GM12878 (cell line): ENCODE data around the gene TMEM52.

Experiments
- CEBPB ChIP-seq, 2 experiments: fragments of 150-350 bp in 1 of 2; IDR thresholded peaks; 2 replicates each; pipeline ENCODE4 v1.6.1; 2012 to 2014; ENCODE audit warnings: low read depth in 2 of 2, low read length in 2 of 2, borderline replicate concordance in 1 of 2, inconsistent platforms in 1 of 2
- CTCF ChIP-seq, 3 experiments: IDR thresholded peaks in 2 of 3; conservative IDR thresholded peaks in 1 of 3; 2 replicates each; pipeline ENCODE4 v1.5.1; 2011; ENCODE audit warnings: low read depth in 3 of 3, low read length in 3 of 3, mild to moderate bottlenecking in 3 of 3, control low read depth in 2 of 3, moderate library complexity in 2 of 3, inconsistent platforms in 1 of 3, mixed read lengths in 1 of 3; ENCODE audit not compliant: control insufficient read depth in 2 of 3, insufficient read depth in 1 of 3; ENCODE audit errors: extremely low read depth in 1 of 3
- EP300 ChIP-seq, 2 experiments: fragments of 150-350 bp in 1 of 2; IDR thresholded peaks; 2 replicates each; pipeline ENCODE4 v1.6.1; 2011 to 2012; ENCODE audit warnings: low read depth in 2 of 2, low read length in 2 of 2, borderline replicate concordance in 1 of 2, improper control_type of control experiment in 1 of 2, inconsistent platforms in 1 of 2; ENCODE audit not compliant: control insufficient read depth in 1 of 2
- HCFC1 ChIP-seq: fragments of 150-350 bp; IDR thresholded peaks from 2 replicates; pipeline ENCODE4 v1.6.1; 2014; ENCODE audit warnings: low read length
- HDAC2 ChIP-seq: fragments of 200-600 bp; sonication (generic); IDR thresholded peaks from 2 replicates; pipeline ENCODE4 v1.6.1; 2017
- MLLT1 ChIP-seq: fragments of 450-650 bp; IDR thresholded peaks from 2 replicates; pipeline ENCODE4 v1.6.1; 2016; ENCODE audit warnings: mild to moderate bottlenecking
- NRF1 ChIP-seq: conservative IDR thresholded peaks from 2 replicates; pipeline ENCODE4 v1.6.1; 2011; ENCODE audit warnings: mild to moderate bottlenecking, low read depth, low read length, improper control_type of control experiment
- PML ChIP-seq: IDR thresholded peaks from 2 replicates; pipeline ENCODE4 v1.6.1; 2012; ENCODE audit warnings: low read length, inconsistent platforms
- POLR2A ChIP-seq: IDR thresholded peaks from 2 replicates; pipeline ENCODE4 v1.6.1; 2011; ENCODE audit warnings: low read depth, mild to moderate bottlenecking, low read length
- SPI1 ChIP-seq: IDR thresholded peaks from 2 replicates; pipeline ENCODE4 v1.6.1; 2011; ENCODE audit warnings: low read depth, mild to moderate bottlenecking, low read length, moderate library complexity, borderline replicate concordance; ENCODE audit not compliant: insufficient read depth
- ZBTB4 ChIP-seq: fragments of 450-650 bp; formaldehyde crosslinking; IDR thresholded peaks from 2 replicates; pipeline ENCODE4 v1.4.0; 2022; ENCODE audit warnings: mild to moderate bottlenecking, moderate library complexity
- ZNF384 ChIP-seq: IDR thresholded peaks from 2 replicates; pipeline ENCODE4 v1.6.1; 2012; ENCODE audit warnings: low read depth, mild to moderate bottlenecking, low read length, improper control_type of control experiment, borderline replicate concordance
- ZSCAN29 ChIP-seq: fragments of 450-650 bp; IDR thresholded peaks from 2 replicates; pipeline ENCODE4 v1.6.1; 2017; ENCODE audit warnings: mild to moderate bottlenecking, moderate library complexity

- TF ChIP-seq CTCF (IDR thresholded peaks at IDR 0.05 in 2 of 3, conservative IDR thresholded peaks at IDR 0.05 in 1 of 3; ENCODE audit: control insufficient read depth in 2 of 3, extremely low read depth in 1 of 3, insufficient read depth in 1 of 3, low read depth in 3 of 3, low read length in 3 of 3) = no peak
- no peak for TF ChIP-seq MLLT1
- no peak for TF ChIP-seq ZNF384
- TF ChIP-seq ZBTB4 (CRISPR knock-in tag) = no peak
- no peak for TF ChIP-seq HCFC1
- peak; percentile 65; the same call in 1 of the 2 replicates for TF ChIP-seq SPI1
- no peak for TF ChIP-seq PML
- no peak for TF ChIP-seq EP300 (IDR thresholded peaks at IDR 0.05; ENCODE audit: borderline replicate concordance in 1 of 2, control insufficient read depth in 1 of 2, low read depth in 2 of 2, low read length in 2 of 2)
- TF ChIP-seq CEBPB (IDR thresholded peaks at IDR 0.05; ENCODE audit: borderline replicate concordance in 1 of 2, low read depth in 2 of 2, low read length in 2 of 2) = no peak
- no peak for TF ChIP-seq ZSCAN29
- TF ChIP-seq POLR2A = no peak
- no peak for TF ChIP-seq NRF1
- no peak for TF ChIP-seq HDAC2
These were observed 49.6 kb downstream of the TMEM52 start for GRCh38 chr1:1869469-1869868.
